Measurements from ENCODE around the gene KIRREL3. TPM values are rescaled to one million over a fixed set of nuclear protein-coding genes. Genes with fewer than 3 reads are reported as not detected.

Gene KIRREL3
- total and polyA plus RNA-seq, 2 of the 8 experiments (the other 6 are each of a cell fraction or from before 2014, with no cell fraction given), result 0.29 to 0.32 TPM

- TF ChIP-seq, protein P1, sequence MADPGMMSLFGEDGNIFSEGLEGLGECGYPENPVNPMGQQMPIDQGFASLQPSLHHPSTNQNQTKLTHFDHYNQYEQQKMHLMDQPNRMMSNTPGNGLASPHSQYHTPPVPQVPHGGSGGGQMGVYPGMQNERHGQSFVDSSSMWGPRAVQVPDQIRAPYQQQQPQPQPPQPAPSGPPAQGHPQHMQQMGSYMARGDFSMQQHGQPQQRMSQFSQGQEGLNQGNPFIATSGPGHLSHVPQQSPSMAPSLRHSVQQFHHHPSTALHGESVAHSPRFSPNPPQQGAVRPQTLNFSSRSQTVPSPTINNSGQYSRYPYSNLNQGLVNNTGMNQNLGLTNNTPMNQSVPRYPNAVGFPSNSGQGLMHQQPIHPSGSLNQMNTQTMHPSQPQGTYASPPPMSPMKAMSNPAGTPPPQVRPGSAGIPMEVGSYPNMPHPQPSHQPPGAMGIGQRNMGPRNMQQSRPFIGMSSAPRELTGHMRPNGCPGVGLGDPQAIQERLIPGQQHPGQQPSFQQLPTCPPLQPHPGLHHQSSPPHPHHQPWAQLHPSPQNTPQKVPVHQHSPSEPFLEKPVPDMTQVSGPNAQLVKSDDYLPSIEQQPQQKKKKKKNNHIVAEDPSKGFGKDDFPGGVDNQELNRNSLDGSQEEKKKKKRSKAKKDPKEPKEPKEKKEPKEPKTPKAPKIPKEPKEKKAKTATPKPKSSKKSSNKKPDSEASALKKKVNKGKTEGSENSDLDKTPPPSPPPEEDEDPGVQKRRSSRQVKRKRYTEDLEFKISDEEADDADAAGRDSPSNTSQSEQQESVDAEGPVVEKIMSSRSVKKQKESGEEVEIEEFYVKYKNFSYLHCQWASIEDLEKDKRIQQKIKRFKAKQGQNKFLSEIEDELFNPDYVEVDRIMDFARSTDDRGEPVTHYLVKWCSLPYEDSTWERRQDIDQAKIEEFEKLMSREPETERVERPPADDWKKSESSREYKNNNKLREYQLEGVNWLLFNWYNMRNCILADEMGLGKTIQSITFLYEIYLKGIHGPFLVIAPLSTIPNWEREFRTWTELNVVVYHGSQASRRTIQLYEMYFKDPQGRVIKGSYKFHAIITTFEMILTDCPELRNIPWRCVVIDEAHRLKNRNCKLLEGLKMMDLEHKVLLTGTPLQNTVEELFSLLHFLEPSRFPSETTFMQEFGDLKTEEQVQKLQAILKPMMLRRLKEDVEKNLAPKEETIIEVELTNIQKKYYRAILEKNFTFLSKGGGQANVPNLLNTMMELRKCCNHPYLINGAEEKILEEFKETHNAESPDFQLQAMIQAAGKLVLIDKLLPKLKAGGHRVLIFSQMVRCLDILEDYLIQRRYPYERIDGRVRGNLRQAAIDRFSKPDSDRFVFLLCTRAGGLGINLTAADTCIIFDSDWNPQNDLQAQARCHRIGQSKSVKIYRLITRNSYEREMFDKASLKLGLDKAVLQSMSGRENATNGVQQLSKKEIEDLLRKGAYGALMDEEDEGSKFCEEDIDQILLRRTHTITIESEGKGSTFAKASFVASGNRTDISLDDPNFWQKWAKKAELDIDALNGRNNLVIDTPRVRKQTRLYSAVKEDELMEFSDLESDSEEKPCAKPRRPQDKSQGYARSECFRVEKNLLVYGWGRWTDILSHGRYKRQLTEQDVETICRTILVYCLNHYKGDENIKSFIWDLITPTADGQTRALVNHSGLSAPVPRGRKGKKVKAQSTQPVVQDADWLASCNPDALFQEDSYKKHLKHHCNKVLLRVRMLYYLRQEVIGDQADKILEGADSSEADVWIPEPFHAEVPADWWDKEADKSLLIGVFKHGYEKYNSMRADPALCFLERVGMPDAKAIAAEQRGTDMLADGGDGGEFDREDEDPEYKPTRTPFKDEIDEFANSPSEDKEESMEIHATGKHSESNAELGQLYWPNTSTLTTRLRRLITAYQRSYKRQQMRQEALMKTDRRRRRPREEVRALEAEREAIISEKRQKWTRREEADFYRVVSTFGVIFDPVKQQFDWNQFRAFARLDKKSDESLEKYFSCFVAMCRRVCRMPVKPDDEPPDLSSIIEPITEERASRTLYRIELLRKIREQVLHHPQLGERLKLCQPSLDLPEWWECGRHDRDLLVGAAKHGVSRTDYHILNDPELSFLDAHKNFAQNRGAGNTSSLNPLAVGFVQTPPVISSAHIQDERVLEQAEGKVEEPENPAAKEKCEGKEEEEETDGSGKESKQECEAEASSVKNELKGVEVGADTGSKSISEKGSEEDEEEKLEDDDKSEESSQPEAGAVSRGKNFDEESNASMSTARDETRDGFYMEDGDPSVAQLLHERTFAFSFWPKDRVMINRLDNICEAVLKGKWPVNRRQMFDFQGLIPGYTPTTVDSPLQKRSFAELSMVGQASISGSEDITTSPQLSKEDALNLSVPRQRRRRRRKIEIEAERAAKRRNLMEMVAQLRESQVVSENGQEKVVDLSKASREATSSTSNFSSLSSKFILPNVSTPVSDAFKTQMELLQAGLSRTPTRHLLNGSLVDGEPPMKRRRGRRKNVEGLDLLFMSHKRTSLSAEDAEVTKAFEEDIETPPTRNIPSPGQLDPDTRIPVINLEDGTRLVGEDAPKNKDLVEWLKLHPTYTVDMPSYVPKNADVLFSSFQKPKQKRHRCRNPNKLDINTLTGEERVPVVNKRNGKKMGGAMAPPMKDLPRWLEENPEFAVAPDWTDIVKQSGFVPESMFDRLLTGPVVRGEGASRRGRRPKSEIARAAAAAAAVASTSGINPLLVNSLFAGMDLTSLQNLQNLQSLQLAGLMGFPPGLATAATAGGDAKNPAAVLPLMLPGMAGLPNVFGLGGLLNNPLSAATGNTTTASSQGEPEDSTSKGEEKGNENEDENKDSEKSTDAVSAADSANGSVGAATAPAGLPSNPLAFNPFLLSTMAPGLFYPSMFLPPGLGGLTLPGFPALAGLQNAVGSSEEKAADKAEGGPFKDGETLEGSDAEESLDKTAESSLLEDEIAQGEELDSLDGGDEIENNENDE (IDR thresholded peaks at IDR 0.05; ENCODE audit: insufficient replicate concordance, low read length), result no peak
- TF ChIP-seq, protein P2, sequence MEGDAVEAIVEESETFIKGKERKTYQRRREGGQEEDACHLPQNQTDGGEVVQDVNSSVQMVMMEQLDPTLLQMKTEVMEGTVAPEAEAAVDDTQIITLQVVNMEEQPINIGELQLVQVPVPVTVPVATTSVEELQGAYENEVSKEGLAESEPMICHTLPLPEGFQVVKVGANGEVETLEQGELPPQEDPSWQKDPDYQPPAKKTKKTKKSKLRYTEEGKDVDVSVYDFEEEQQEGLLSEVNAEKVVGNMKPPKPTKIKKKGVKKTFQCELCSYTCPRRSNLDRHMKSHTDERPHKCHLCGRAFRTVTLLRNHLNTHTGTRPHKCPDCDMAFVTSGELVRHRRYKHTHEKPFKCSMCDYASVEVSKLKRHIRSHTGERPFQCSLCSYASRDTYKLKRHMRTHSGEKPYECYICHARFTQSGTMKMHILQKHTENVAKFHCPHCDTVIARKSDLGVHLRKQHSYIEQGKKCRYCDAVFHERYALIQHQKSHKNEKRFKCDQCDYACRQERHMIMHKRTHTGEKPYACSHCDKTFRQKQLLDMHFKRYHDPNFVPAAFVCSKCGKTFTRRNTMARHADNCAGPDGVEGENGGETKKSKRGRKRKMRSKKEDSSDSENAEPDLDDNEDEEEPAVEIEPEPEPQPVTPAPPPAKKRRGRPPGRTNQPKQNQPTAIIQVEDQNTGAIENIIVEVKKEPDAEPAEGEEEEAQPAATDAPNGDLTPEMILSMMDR (IDR thresholded peaks at IDR 0.05; ENCODE audit: control extremely low read depth in 1 of 3, insufficient read depth in 1 of 3, low read depth in 1 of 3, low read length in 3 of 3), result no peak
- TF ChIP-seq POLR2AphosphoS5 (IDR thresholded peaks at IDR 0.05; ENCODE audit: low read depth, low read length) (no peak), MAFK (IDR thresholded peaks at IDR 0.05; ENCODE audit: low read depth, low read length) (no peak), SIRT6 (IDR thresholded peaks at IDR 0.05; ENCODE audit: low read length) (no peak), RFX5 (IDR thresholded peaks at IDR 0.05; ENCODE audit: borderline replicate concordance, low read depth, low read length) (no peak), EP300 (IDR thresholded peaks at IDR 0.05; ENCODE audit: borderline replicate concordance in 1 of 2, low read depth in 2 of 2, low read length in 2 of 2) (no peak), TAF7 (optimal IDR thresholded peaks at IDR 0.05; ENCODE audit: borderline replicate concordance, low read depth, low read length) (no peak), POLR2A (IDR thresholded peaks at IDR 0.05; ENCODE audit: control extremely low read depth in 1 of 2, low read depth in 2 of 2, low read length in 2 of 2) (no peak), CBX5 (IDR thresholded peaks at IDR 0.05; ENCODE audit: low read depth, low read length) (no peak)
These were observed 5.7 kb upstream of the KIRREL3 start (continued) for GRCh38 chr11:127006311-127006710.

Data from H1 (cell line).